HT-29 (cell line): Measurements from ENCODE around the gene DUSP21. TPM values are rescaled to one million over a fixed set of nuclear protein-coding genes. Genes with fewer than 3 reads are reported as not detected.
"Not testable (repeated sequence)": the region's sequence is repeated elsewhere in the genome, so short reads cannot be mapped to it uniquely, and the experiment has no call there.

Source experiments
- DNase-seq: peaks from one replicate; pipeline ENCODE4 v3.0.0-alpha.2; 2015; ENCODE audit warnings: low spot score
- total RNA-seq: library from RNA; depleted of rRNA; stranded (reverse); fragments of >200 nt; shearing (Covaris generic); gene quantifications from 2 replicates; pipeline ENCODE4 v1.2.3, GENCODE V29; 2014; rRNA removed

The DUSP21 gene
- total RNA-seq, 1 experiment from 2014 or later = not detected

GRCh38 chrX:44876086-44876485 lies 32.3 kb downstream of the DUSP21 start:
- DNase-seq = peak; percentile 18

DNA sequence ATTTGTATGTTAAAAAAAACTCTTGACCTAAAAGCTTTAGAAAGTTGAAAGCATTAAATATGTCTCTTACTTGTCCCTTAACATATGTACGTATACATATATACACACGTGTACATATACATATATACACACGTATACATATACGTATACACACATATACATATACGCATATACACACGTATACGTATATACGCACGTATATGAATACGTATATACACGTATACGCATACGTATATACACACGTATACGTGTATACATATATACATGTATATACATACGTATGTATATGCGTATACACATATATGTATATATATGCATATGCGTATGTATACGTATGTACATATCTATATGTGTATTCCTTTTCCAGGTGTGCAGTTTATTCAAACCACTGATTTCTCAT lies 32.9 kb downstream of the DUSP21 start:
- DNase-seq = no peak

DNA sequence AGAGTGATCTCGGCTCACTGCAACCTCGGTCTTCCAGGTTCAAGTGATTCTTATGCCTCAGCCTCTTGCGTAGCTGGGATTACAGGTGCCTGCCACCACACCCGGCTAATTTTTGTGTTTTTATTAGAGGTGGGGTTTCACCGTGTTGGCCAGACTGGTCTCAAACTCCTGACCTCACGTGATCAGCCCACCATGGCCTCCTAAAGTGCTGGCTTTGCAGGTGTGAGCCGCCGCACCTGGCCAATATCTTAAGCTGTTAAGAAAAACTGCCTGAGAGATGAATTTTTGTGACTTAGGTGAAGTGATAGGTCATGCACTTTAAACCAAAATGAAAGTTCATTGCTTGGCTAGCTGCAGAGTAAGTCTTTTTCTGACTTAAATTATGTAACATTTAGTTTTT lies 35.0 kb downstream of the DUSP21 start:
- no peak for DNase-seq

DNA sequence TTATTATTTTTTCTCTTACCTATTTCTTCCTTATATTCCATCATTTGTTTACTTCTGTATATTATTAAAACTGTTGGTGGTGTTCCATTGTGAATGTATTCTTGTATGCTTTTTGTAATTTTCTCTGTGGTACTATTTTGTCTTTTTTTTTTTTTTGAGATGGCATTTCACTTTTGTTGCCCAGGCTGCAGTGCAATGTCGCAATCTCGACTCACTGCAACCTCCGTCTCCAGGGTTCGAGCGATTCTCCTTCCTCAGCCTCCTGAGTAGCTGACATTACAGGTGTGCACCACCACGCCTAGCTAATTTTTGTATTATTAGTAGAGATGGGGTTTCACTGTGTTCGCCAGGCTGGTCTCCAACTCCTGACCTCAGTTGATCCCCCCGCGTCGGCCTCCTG lies 37.7 kb downstream of the DUSP21 start:
- no peak for DNase-seq

GRCh38 chrX:44882635-44883034 lies 38.8 kb downstream of the DUSP21 start:
- no peak for DNase-seq

DNA sequence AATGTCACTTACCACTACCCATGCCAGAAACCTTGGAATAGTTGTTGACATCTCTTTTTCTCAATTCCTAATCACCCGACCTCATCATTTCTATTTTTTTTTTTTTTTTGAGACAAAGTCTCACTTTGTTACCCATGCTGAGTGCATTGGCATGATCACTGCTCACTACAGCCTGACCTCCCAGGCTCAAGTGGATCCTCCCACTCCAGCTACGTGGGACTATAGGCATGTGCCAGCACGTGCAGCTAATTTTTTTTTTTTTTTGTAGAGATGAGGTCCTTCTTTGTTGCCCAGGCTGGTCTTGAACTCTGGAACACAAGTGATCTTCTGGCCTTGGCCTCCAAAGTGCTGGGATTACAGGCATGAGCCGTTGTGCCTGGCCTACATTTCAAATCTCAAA lies 41.1 kb downstream of the DUSP21 start:
- DNase-seq = no peak

DNA sequence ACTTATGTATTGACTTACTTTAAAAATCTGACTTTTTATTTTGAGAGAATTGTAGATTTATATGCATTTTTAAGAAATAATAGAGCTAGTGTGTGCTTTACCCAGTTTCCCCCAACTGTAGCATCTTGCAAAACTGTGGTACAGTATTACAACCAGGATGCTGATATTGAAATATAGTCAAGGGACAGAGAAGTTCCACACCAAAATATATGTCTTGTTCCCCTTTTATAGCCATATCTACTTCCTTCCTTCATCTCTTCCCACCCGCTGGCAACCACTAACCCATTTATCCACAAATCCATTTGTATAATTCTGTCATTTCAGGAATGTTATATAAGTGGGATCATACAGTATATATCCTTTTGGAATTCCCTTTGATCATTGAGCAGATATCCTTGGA lies 46.0 kb downstream of the DUSP21 start:
- no peak for DNase-seq

- no peak for DNase-seq
These were observed 46.4 kb downstream of the DUSP21 start for GRCh38 chrX:44890247-44890646.

DNA sequence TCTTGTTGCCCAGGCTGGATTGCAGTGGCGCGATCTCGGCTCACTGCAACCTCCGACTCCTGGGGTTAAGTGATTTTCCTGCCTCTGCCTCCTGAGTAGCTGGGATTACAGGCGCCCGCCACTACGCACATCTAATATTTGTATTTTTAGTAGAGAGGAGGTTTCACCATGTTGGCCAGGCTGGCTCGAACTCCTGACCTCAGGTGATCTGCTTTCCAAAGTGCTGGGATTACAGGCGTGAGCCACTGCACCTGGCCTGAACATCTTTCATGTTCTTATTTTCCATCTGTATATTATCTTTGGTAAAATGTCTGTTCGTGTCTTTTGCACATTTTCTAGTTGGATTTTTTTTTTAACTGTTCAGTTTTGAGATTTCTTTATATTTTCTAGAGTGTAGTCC lies 46.9 kb downstream of the DUSP21 start:
- DNase-seq = not testable (repeated sequence)

DNA sequence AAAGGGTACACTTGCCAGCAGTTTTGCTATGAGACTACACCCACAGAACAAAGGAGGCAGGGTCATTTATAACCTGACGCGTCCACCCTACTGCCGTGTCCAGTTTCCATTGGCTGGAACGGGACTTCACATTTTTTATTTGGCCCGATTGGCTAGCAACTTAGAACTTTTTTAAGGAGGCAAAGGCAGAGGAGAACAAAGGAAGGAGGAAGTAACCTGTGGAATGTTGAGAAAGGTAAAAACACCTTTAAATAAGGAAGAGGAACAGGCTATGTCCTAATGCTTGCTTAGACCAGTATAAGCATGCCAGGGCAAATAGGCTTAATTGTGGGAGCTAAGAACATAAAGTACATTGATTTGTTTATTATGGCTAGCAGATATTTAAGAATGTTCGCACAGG lies 47.8 kb downstream of the DUSP21 start:
- DNase-seq = no peak

Other genes with a start within 250 kb of the DUSP21 start
- gene KDM6A, start 29.2 kb downstream of the DUSP21 start, total RNA-seq = 13.8 and 16.3 TPM in 2 replicates